ENCODE measurements around the gene PAK1.

GRCh38 chr11:77409046-77409445 is 64.8 kb downstream of the PAK1 start:
- no peak for TF ChIP-seq CTCF (IDR thresholded peaks at IDR 0.05; ENCODE audit: control extremely low read depth in 1 of 3, insufficient read depth in 1 of 3, low read depth in 1 of 3, low read length in 3 of 3)
- no peak for TF ChIP-seq ATF2 (IDR thresholded peaks at IDR 0.05; ENCODE audit: low read length)
- no peak for TF ChIP-seq POLR2A (IDR thresholded peaks at IDR 0.05; ENCODE audit: control extremely low read depth in 1 of 2, low read depth in 2 of 2, low read length in 2 of 2)
- TF ChIP-seq EZH2 (IDR thresholded peaks at IDR 0.05; ENCODE audit: low read depth, low read length, severe bottlenecking) = no peak
- TF ChIP-seq YY1 (IDR thresholded peaks at IDR 0.05; ENCODE audit: low read depth, low read length) = no peak
- no peak for TF ChIP-seq EGR1 (IDR thresholded peaks at IDR 0.05; ENCODE audit: borderline replicate concordance, low read depth, low read length)
- no peak for TF ChIP-seq CHD2 (IDR thresholded peaks at IDR 0.05; ENCODE audit: low read length)
- no peak for TF ChIP-seq MAFK (IDR thresholded peaks at IDR 0.05; ENCODE audit: low read depth, low read length)
- TF ChIP-seq RAD21 (IDR thresholded peaks at IDR 0.05 in 1 of 2, conservative IDR thresholded peaks at IDR 0.05 in 1 of 2; ENCODE audit: low read depth in 2 of 2, low read length in 2 of 2) = no peak
- no peak for TF ChIP-seq SAP30 (IDR thresholded peaks at IDR 0.05; ENCODE audit: insufficient read depth, insufficient replicate concordance, low read length)
- TF ChIP-seq EP300 (IDR thresholded peaks at IDR 0.05; ENCODE audit: borderline replicate concordance in 1 of 2, low read depth in 2 of 2, low read length in 2 of 2) = no peak
- TF ChIP-seq HDAC2 (IDR thresholded peaks at IDR 0.05; ENCODE audit: borderline replicate concordance in 1 of 2, low read depth in 2 of 2, low read length in 2 of 2) = no peak
- no peak for TF ChIP-seq RBBP5 (IDR thresholded peaks at IDR 0.05; ENCODE audit: borderline replicate concordance, low read depth, low read length)
